Peyer's patch (tissue), 4 donors: ENCODE data around the gene COL8A1.

Source experiments
- POLR2A ChIP-seq, 2 donors: fragments of 450-650 bp; IDR thresholded peaks; one replicate each; pipeline ENCODE4 v1.5.1; 2017; ENCODE audit warnings: antibody characterized with exemption in 2 of 2, mild to moderate bottlenecking in 2 of 2, moderate library complexity in 2 of 2
- TF ChIP-seq, protein P1 (sequence below), 6 experiments: fragments of 450-650 bp in 4 of 6; fragments of 200-600 bp in 2 of 6; sonication (generic) in 1 of 6; IDR thresholded peaks; one replicate each; pipeline ENCODE4 v1.5.1; 2017 to 2019; ENCODE audit warnings: antibody characterized with exemption in 6 of 6, mild to moderate bottlenecking in 3 of 6, moderate library complexity in 1 of 6

GRCh38 chr3:99713440-99713839 is 75.0 kb downstream of the COL8A1 start:
- TF ChIP-seq POLR2A (IDR thresholded peaks at IDR 0.05) = no peak
- TF ChIP-seq, protein P1, sequence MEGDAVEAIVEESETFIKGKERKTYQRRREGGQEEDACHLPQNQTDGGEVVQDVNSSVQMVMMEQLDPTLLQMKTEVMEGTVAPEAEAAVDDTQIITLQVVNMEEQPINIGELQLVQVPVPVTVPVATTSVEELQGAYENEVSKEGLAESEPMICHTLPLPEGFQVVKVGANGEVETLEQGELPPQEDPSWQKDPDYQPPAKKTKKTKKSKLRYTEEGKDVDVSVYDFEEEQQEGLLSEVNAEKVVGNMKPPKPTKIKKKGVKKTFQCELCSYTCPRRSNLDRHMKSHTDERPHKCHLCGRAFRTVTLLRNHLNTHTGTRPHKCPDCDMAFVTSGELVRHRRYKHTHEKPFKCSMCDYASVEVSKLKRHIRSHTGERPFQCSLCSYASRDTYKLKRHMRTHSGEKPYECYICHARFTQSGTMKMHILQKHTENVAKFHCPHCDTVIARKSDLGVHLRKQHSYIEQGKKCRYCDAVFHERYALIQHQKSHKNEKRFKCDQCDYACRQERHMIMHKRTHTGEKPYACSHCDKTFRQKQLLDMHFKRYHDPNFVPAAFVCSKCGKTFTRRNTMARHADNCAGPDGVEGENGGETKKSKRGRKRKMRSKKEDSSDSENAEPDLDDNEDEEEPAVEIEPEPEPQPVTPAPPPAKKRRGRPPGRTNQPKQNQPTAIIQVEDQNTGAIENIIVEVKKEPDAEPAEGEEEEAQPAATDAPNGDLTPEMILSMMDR (IDR thresholded peaks at IDR 0.05) = no peak
